ENCODE results near the gene GABPB2.

Gene GABPB2

DNA sequence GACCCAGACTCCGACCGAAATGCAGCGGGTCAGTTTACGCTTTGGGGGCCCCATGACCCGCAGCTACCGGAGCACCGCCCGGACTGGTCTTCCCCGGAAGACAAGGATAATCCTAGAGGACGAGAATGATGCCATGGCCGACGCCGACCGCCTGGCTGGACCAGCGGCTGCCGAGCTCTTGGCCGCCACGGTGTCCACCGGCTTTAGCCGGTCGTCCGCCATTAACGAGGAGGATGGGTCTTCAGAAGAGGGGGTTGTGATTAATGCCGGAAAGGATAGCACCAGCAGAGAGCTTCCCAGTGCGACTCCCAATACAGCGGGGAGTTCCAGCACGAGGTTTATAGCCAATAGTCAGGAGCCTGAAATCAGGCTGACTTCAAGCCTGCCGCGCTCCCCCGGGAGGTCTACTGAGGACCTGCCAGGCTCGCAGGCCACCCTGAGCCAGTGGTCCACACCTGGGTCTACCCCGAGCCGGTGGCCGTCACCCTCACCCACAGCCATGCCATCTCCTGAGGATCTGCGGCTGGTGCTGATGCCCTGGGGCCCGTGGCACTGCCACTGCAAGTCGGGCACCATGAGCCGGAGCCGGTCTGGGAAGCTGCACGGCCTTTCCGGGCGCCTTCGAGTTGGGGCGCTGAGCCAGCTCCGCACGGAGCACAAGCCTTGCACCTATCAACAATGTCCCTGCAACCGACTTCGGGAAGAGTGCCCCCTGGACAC is 22.5 kb upstream of the GABPB2 start:
- TF ChIP-seq CTCF (IDR thresholded peaks at IDR 0.05; ENCODE audit: insufficient read depth, low read length, poor library complexity, severe bottlenecking), result peak; percentile 13
- no peak for TF ChIP-seq EZH2phosphoT487 (conservative IDR thresholded peaks at IDR 0.05; ENCODE audit: low read length)
- H3K79me2 ChIP-seq (ENCODE audit: insufficient read depth, low read length), result no peaks in the 10 kb centered on the region
- H3K9me3 ChIP-seq (ENCODE audit: insufficient read depth, low read length), result no peaks in the 10 kb centered on the region
- H3K27ac ChIP-seq (ENCODE audit: low read depth, low read length), result no peak overlapping the region
- H3F3A ChIP-seq (ENCODE audit: insufficient read depth), result peaks cover 16% of the 10 kb centered on the region
- no peaks in the 10 kb centered on the region for H3K9me2 ChIP-seq (replicated peaks; ENCODE audit: insufficient read depth, low read length)
- peak overlapping the region; percentile 60 for H3K4me2 ChIP-seq (ENCODE audit: low read depth, low read length, poor library complexity, severe bottlenecking)
- H3K36me3 ChIP-seq (ENCODE audit: low read length), result peaks cover 4% of the 10 kb centered on the region; the same call in 1 of the 2 replicates
- peak overlapping the region; percentile 52 for H2AFZ ChIP-seq (ENCODE audit: low read depth, low read length, severe bottlenecking)
- no peaks in the 10 kb centered on the region for H3K27me3 ChIP-seq (ENCODE audit: low read length)
- H3K9ac ChIP-seq (ENCODE audit: low read length), result peak overlapping the region; percentile 57
- no peaks in the 10 kb centered on the region for H4K20me1 ChIP-seq (ENCODE audit: low read depth, low read length)
- H3K4me3 ChIP-seq (ENCODE audit: insufficient read depth, low read length, poor library complexity, severe bottlenecking), result peak overlapping the region; percentile 47

DNA sequence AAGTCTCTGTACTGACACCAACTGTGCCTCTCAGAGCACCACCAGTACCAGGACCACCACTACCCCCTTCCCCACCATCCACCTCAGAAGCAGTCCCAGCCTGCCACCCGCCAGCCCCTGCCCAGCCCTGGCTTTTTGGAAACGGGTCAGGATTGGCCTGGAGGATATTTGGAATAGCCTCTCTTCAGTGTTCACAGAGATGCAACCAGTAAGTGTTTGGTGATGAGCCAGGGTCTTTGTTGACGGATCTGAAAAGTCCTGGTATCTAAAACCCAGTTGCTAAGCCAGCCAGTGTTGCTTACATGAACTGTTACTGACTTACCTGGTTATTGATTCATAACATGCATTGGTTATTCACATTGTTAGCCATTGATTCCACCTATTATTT is 21.9 kb upstream of the GABPB2 start:
- TF ChIP-seq CTCF (IDR thresholded peaks at IDR 0.05; ENCODE audit: insufficient read depth, low read length, poor library complexity, severe bottlenecking), result peak; percentile 7
- TF ChIP-seq EZH2phosphoT487 (conservative IDR thresholded peaks at IDR 0.05; ENCODE audit: low read length), result no peak
- H2AFZ ChIP-seq (ENCODE audit: low read depth, low read length, severe bottlenecking), result no peak overlapping the region
- H3F3A ChIP-seq (ENCODE audit: insufficient read depth), result peaks cover 16% of the 10 kb centered on the region
- H3K9me2 ChIP-seq (replicated peaks; ENCODE audit: insufficient read depth, low read length), result no peaks in the 10 kb centered on the region
- H3K27ac ChIP-seq (ENCODE audit: low read depth, low read length), result no peak overlapping the region
- no peaks in the 10 kb centered on the region for H3K9me3 ChIP-seq (ENCODE audit: insufficient read depth, low read length)
- H4K20me1 ChIP-seq (ENCODE audit: low read depth, low read length), result no peaks in the 10 kb centered on the region
- H3K27me3 ChIP-seq (ENCODE audit: low read length), result no peaks in the 10 kb centered on the region
- H3K9ac ChIP-seq (ENCODE audit: low read length), result 0 out of 2 replicates have a peak overlapping the region, but pooled peaks have one; percentile 57
- no peaks in the 10 kb centered on the region for H3K79me2 ChIP-seq (ENCODE audit: insufficient read depth, low read length)
- peak overlapping the region; percentile 60 for H3K4me2 ChIP-seq (ENCODE audit: low read depth, low read length, poor library complexity, severe bottlenecking)
- H3K36me3 ChIP-seq (ENCODE audit: low read length), result peaks cover 4% of the 10 kb centered on the region; the same call in 1 of the 2 replicates
- peak overlapping the region; percentile 47 for H3K4me3 ChIP-seq (ENCODE audit: insufficient read depth, low read length, poor library complexity, severe bottlenecking)

DNA sequence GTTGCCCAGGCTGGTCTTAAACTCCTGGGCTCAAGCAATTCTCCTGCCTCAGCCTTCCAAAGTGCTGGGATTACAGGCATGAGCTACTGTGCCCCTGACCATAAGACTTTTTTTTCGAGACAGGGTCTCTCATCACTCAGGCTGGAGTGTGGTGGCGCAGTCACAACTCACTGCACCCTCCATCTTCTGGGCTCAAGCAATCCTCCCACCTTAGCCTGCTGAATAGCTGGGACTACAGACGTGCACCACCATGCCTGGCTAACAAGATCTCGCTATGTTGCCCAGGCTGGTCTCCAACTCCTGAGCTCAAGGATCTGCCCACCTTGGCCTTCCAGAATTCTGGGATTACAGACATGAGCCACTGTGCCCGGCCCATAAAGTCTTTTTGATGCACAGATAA is 21.1 kb upstream of the GABPB2 start:
- H3K9me2 ChIP-seq (replicated peaks; ENCODE audit: insufficient read depth, low read length), result no peaks in the 10 kb centered on the region

More for the DNA sequence above, 21.1 kb upstream of the GABPB2 start:
- no peak overlapping the region for H3K4me3 ChIP-seq (ENCODE audit: insufficient read depth, low read length, poor library complexity, severe bottlenecking)
- no peak overlapping the region for H3K27ac ChIP-seq (ENCODE audit: low read depth, low read length)
- H3K9me3 ChIP-seq (ENCODE audit: insufficient read depth, low read length), result no peaks in the 10 kb centered on the region
- TF ChIP-seq CTCF (IDR thresholded peaks at IDR 0.05; ENCODE audit: insufficient read depth, low read length, poor library complexity, severe bottlenecking) (no peak), EZH2phosphoT487 (conservative IDR thresholded peaks at IDR 0.05; ENCODE audit: low read length) (no peak)
- no peaks in the 10 kb centered on the region for H3K79me2 ChIP-seq (ENCODE audit: insufficient read depth, low read length)
- no peak overlapping the region for H3K4me2 ChIP-seq (ENCODE audit: low read depth, low read length, poor library complexity, severe bottlenecking)
- H3K36me3 ChIP-seq (ENCODE audit: low read length), result peaks cover 5% of the 10 kb centered on the region; the same call in 1 of the 2 replicates
- H4K20me1 ChIP-seq (ENCODE audit: low read depth, low read length), result no peaks in the 10 kb centered on the region
- peaks cover 16% of the 10 kb centered on the region for H3F3A ChIP-seq (ENCODE audit: insufficient read depth)
- no peaks in the 10 kb centered on the region for H3K27me3 ChIP-seq (ENCODE audit: low read length)
- H3K9ac ChIP-seq (ENCODE audit: low read length), result no peak overlapping the region
- H2AFZ ChIP-seq (ENCODE audit: low read depth, low read length, severe bottlenecking), result no peak overlapping the region
